ENCODE measurements around the gene COPS9.

- TF ChIP-seq CTCF (IDR thresholded peaks at IDR 0.05; ENCODE audit: low read depth, low read length) (no peak), EZH2phosphoT487 (IDR thresholded peaks at IDR 0.05; ENCODE audit: low read depth) (no peak)
Observed at GRCh38 chr2:240166761-240167587, 30.9 kb upstream of the COPS9 start.
